AG04450 (cell line): ENCODE results near the gene SAFB2. TPM values are rescaled to one million over a fixed set of nuclear protein-coding genes. Genes with fewer than 3 reads are reported as not detected.
"Not testable (repeated sequence)": the region's sequence is repeated elsewhere in the genome, so short reads cannot be mapped to it uniquely, and the experiment has no call there.

Experiments used
- CTCF ChIA-PET: fragments of 300-600, 350-600 bp; formaldehyde crosslinking; extraction: SDS; loops from one replicate; lab custom pipeline; 2022; ENCODE audit warnings: antibody characterized with exemption, inconsistent platforms; lab: Charles Lee
- POLR2A ChIA-PET: fragments of 350-600 bp; formaldehyde crosslinking; extraction: SDS; loops from one replicate; lab custom pipeline; 2021; ENCODE audit warnings: antibody characterized with exemption, inconsistent platforms; lab: Yijun Ruan, JAX
- DNase-seq: peaks from one replicate; pipeline ENCODE4 v3.0.0-alpha.2; 2011; ENCODE audit warnings: low read depth, low spot score
- H3K27ac ChIP-seq: one replicate; pipeline ENCODE4 v1.5.1; 2012; ENCODE audit warnings: low read depth, low read length, control low read depth
- H3K27me3 ChIP-seq: one replicate; pipeline ENCODE4 v1.6.0; 2012; ENCODE audit warnings: low read length; ENCODE audit not compliant: control insufficient read depth, insufficient read depth
- H3K4me3 ChIP-seq: 2 replicates; pipeline ENCODE4 v1.5.1; 2011; ENCODE audit warnings: mild to moderate bottlenecking, low read depth, low read length, control low read depth
- H3K9me3 ChIP-seq: 2 replicates; pipeline ENCODE4 v1.5.1; 2012; ENCODE audit warnings: low read length; ENCODE audit not compliant: control insufficient read depth, insufficient read depth
- polyA plus RNA-seq: library from polyadenylated mRNA; depleted of rRNA; stranded (reverse); fragments of >200 nt; gene quantifications from 2 replicates; pipeline ENCODE4 v1.2.3, GENCODE V29; 2011
- TF ChIP-seq, protein P1 (sequence below): IDR thresholded peaks from 2 replicates; pipeline ENCODE4 v1.5.1; 2011; ENCODE audit warnings: low read depth, low read length, control low read depth, inconsistent platforms

Gene SAFB2
- polyA plus RNA-seq, 1 experiment, result 24.4 TPM

DNA sequence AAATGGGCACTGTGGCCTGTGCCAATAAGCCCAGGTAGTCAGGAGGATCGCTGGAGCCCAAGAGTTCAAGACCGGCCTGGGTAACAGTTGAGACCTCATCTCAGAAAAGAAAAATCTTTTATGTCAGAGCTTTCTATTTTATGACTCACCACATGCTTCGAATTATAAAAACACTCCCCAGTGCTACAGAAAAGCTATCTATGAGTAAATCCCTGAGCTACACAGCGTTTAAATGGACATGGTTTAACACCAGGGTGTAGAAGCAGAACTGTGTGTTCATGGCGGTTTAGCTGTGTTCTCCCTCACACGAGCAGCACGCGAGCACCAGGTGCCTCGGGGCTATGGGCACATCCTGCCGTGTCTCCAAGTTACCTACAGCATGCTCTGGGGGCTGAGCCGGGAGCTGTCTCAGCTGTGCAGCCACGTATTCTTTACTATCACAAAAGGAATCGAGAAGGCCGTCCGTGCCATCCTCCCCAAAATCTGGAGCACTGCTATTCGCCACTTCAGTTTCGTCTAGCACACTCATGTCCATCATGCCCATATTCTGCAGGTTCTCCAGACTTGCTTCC, 6.7 kb downstream of the SAFB2 start:
- ChIA-PET POLR2A (interaction anchor here (0.6 kb wide), 1 partner anchor 18 kb away, joined by 4 read pairs; no protein-coding TSS in a partner anchor), CTCF (interaction anchor here (0.6 kb wide), 1 partner anchor 9 kb away, joined by 3 read pairs; no protein-coding TSS in a partner anchor)
- Histone ChIP-seq H3K9me3 (no peaks in the 10 kb centered on the region), H3K27ac (peak overlapping the region; percentile 24), H3K27me3 (no peaks in the 10 kb centered on the region), H3K4me3 (no peak overlapping the region)
- DNase-seq, result no peak
- TF ChIP-seq, protein P1, sequence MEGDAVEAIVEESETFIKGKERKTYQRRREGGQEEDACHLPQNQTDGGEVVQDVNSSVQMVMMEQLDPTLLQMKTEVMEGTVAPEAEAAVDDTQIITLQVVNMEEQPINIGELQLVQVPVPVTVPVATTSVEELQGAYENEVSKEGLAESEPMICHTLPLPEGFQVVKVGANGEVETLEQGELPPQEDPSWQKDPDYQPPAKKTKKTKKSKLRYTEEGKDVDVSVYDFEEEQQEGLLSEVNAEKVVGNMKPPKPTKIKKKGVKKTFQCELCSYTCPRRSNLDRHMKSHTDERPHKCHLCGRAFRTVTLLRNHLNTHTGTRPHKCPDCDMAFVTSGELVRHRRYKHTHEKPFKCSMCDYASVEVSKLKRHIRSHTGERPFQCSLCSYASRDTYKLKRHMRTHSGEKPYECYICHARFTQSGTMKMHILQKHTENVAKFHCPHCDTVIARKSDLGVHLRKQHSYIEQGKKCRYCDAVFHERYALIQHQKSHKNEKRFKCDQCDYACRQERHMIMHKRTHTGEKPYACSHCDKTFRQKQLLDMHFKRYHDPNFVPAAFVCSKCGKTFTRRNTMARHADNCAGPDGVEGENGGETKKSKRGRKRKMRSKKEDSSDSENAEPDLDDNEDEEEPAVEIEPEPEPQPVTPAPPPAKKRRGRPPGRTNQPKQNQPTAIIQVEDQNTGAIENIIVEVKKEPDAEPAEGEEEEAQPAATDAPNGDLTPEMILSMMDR, result no peak

DNA sequence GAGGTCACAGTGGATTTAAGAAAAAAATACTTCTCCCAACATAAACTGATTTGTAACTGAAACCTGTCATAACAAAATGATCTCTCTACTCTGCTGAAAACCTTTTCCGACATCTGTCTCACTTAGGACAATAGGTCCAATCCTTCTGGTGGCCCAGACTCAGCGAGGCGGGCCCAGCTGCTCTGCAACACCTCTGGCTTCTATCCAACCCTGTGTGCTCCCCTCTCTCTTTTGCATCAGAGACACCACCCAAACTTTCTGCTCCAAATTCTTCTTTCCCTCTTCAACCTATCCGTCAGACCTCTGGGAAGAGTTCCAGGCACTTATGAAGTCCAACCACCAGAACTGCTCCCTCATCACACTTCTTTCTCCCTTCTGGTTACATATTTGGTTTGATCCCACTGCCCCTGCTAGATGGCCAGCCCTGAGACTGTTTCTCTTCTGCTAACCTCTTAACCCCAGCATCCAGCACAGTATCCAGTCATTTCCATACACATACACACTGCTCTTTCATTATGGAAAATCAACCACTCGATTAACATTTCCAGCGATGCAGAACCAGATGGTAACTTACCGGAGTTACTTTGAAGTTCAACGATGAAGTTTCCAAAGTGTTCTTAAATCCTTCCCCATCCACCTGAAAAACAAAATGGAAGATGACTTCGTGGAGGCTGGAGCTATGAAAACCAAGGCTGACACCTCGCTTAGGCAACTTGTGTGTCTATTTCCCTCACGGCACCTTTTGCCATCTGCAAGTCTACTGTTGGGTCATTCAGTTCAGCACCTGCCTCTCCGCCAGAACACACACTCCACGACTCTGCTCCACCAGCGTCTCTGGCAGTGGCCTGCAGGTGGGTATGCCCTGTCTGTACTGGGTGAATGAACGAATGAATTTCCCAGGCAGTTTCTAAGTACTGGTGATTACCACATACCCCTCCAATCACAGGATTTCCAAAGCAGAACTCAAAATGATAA, 9.4 kb downstream of the SAFB2 start:
- POLR2A ChIA-PET, result no interaction called here
- TF ChIP-seq, protein P1, result no peak
- DNase-seq, result no peak

DNA sequence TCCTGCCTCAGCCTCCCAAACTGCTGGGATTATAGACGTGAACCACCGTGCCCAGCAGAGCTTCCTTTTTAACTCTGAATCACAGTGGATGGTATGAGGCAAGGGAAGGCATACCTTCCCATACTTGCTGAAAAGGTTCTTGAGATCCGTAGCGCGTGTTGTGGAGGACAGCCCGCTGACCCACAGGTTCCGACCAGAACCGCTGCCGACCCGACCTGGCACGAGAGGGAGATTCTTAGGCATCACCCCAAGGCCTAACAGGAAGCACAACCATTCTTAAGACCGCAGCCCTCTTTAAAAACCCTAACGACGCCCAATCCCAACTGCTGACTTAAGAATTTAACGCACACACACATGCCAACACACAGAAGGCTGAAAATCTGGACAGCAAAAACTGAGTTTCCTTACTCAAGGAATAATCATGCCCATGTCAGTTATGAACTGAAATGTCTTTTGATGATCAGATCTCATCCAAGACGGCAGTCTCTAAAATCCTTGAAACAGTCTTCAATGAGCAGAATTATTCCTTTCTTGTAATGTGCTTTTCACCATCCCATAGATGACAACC, 12.6 kb downstream of the SAFB2 start:
- ChIA-PET CTCF (no interaction called here), POLR2A (no interaction called here)
- Histone ChIP-seq H3K9me3 (no peaks in the 10 kb centered on the region), H3K27ac (no peak overlapping the region), H3K27me3 (no peaks in the 10 kb centered on the region), H3K4me3 (no peak overlapping the region)
- TF ChIP-seq, protein P1, result no peak
- DNase-seq, result no peak

More for the DNA sequence above, 9.4 kb downstream of the SAFB2 start:
- H3K27me3 ChIP-seq, result no peaks in the 10 kb centered on the region
- no peak overlapping the region for H3K4me3 ChIP-seq
- H3K27ac ChIP-seq, result no peak overlapping the region
- no peaks in the 10 kb centered on the region for H3K9me3 ChIP-seq
- CTCF ChIA-PET, result interaction anchor here (0.6 kb wide), 1 partner anchor 415 kb away, joined by 3 read pairs; no protein-coding TSS in a partner anchor

DNA sequence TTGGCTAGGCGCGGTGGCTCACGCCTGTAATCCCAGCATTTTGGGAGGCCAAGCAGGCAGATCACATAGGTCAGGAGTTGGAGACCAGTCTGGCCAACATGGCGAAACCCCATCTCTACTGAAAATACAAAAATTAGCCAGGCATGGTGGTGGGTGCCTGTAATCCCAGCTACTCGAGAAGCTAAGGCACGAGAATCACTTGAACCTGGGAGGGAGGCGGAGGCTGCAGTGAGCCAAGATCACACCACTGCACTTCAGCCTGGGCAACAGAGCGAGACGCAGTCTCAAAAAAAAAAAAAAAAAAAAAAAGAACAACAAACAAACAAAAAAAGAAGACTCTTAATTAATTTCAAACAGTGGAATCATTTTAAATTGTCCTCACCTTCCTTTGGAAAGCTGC, 13.8 kb downstream of the SAFB2 start:
- DNase-seq, H3K4me3 ChIP-seq, H3K27ac ChIP-seq, POLR2A ChIA-PET, H3K27me3 ChIP-seq, H3K9me3 ChIP-seq, CTCF ChIA-PET: not testable (repeated sequence)

DNA sequence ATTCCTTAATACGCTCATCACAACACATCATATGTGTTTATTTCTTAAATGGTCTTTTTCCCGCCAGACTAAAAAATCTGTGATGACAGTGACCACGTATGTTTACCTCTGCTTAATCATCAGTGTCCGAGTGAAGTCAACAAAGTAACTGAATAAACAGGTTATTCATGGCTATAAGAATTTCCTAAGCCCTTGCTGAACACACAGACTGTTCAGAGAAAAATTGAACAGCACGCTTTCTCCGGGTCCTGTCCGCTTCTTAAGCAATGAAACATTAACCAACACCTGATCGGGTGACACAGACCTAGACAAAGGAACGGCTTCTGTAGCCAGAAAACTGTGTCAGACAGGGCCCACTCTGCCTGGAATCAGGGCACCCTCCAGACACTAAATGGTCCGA, 14.3 kb downstream of the SAFB2 start:
- TF ChIP-seq, protein P1, result no peak
- POLR2A ChIA-PET, result interaction anchor here (0.6 kb wide), 1 partner anchor 640 kb away, joined by 3 read pairs; the partner anchor contains the start of gene KDM4B
- DNase-seq, result no peak
- H3K27ac ChIP-seq, result no peak overlapping the region
- CTCF ChIA-PET, result no interaction called here
- no peaks in the 10 kb centered on the region for H3K27me3 ChIP-seq
- H3K4me3 ChIP-seq, result no peak overlapping the region
- H3K9me3 ChIP-seq, result no peaks in the 10 kb centered on the region
